HG02759 (cell line): ENCODE measurements around the gene CD47.

Experiments
- ATAC-seq: cut with Tn5 transposase; IDR thresholded peaks from one replicate; pipeline ENCODE4 v1.9.1; 2021; ENCODE audit warnings: mild to moderate bottlenecking, moderate library complexity; ENCODE audit not compliant: unreplicated experiment

Gene CD47

DNA sequence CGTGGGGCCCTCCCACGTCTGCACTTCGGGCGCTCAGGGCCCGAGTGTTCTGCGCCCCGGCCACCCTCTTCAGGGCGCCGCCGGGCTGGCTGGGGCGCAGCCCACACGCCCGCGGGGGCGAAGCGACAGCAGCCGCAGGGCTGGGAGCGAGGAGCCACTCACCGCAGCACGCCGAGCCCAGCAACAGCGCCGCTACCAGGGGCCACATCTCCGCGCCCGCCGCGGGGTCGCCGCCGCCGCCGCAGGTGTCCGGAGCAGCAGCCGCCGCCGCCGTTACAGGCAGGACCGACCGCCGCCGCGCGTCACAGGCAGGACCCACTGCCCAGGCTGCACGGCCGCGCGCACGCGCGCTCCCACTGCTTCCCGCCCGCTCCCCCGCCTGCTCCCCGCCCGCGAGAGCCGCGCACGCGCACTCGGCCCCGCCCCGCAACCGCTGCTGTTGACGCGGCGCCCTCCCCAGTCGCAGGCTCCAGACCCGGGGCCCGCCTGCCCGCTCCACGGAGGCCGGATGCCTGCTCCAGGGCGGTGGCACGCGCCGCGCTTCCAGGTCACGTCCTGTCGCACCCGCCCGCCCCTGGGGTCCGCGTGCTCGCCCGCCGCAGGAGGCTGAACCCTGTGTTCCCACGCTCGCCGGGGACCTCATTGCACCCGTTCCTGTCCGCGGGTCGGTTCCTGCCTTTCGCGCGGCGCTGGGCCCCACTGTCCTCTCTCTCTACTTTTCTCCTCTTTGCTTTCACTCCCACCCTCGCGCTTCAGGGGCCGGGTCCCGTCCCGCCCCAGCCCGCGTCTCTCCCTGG lies at the start of gene CD47:
CD47 (minus strand) TSS at position 331 of the 797 bp plus-strand sequence; CDS start at position 208, 123 bp downstream.
- peak; percentile 73 for ATAC-seq

DNA sequence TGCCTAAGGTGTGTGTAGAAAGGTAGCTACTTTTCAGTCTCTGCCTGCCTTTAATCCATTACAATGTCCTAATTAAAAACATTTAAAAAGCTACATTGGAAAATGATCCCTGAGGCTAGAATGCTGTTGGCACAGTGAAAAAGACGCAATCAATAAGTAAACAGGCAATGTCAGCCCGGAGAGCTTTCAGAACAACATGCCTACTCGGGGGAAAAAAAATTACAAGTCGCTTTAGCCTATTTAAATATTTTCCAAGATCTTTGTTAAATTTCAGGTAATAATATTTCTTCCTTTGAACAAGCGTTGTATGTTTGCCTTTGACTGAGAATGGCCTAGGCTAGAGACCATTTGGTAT lies 46.6 kb upstream of the CD47 start:
- no peak for ATAC-seq

DNA sequence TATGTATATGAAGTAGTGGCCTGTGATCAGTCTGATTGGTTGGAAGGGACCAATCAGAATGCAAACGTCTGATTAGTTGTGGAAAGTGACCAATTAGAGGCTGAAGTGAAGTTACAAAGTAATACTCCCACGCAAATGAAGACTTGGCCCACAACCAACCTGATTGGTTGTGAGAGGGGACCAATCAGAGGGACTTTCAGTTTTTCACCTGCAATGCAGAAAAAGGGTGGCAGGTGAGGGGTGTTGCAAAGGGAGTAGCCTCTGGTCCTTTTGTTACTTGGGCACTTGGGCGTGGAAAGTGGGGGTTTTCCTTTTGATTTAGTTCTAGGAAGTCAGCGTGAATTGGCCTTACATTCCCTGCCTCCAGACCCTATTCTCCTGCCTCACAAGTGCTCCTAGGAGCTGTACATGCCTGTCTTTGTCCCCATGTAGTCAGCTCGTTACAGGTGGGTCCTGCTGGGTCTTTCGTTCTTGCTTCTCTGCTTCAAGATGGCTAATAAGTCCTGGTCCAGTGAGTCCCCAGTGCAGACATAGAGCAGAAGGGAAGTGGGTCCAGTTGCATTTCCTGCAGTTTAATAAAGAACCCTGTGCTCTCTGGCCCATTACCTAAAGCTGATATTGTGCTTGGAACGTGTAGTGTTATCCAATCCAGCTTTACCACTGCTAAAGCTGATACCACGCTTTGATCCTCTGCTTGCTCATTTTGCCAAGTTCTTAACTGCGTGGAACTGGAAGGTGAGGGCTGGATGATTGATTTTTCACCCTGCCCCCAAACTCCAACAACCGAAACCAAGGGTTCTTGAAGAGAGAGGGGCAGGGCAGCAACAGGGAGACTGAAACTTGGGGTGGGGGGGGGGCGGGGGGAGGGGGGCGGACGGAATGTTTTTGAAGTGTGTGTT lies 46.0 kb upstream of the CD47 start:
- no peak for ATAC-seq

DNA sequence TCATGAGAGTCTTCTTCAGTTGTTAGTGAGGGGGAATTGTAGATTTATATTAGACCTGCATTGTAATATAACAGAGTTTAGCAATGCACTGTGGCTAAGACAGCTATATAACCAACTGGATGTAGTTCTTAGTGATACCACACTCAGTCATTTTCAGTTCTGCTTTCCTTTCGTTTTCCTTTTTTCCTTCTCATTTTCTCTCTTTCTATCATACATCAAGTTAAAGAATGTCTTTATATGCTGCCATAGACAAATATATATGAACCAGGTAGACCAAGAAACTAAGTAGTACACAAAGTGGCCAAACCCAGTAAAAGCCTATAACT lies 43.7 kb upstream of the CD47 start:
- ATAC-seq: peak; percentile 48

DNA sequence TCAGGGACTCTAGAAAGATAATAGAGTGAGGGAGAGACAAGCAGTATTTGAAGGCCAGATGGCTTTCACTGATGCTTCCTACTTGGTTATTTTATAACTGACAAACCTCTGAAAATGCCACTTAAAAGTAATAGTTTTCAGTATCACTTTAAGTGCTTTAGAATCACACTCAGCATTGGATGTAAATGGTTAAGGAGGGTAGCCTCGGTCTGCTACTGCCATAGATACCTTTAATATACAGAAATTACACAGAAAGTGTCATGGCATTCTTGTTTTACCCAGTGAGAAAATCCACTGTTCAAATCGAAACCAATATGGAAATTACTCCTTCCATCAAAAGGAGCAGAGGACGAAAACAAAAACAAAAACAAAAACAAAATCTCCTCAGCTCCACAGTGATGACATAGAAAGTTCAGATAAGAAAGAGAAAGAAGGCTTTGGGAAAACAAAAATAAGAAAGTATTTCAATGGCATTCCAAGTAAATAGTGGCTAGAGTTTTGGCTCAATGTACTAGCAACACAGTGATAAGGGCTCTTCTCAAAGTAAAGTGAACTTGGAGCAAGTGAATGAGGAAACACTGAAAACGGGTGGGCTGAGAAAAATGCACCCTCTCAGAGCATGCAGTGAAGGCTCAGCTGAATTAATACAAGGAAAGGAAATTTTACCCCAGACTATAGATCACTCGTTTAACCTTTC lies 43.2 kb upstream of the CD47 start:
- peak; percentile 37 for ATAC-seq

DNA sequence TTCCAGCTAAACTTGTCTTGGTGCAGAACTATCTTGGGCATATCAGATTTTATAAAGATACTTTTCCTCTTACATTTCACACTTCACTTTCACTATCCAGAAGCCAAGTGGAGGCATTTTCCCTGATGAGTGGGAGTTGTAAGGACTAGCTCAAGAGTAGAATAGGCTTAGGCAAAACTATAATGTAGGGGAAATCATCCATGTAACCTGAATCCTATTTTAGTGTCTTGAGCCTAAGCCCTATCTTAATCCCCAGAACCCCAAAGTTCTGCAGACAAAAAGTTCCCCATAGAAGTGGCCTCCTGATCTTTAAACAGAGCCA lies 42.2 kb upstream of the CD47 start:
- ATAC-seq: no peak

DNA sequence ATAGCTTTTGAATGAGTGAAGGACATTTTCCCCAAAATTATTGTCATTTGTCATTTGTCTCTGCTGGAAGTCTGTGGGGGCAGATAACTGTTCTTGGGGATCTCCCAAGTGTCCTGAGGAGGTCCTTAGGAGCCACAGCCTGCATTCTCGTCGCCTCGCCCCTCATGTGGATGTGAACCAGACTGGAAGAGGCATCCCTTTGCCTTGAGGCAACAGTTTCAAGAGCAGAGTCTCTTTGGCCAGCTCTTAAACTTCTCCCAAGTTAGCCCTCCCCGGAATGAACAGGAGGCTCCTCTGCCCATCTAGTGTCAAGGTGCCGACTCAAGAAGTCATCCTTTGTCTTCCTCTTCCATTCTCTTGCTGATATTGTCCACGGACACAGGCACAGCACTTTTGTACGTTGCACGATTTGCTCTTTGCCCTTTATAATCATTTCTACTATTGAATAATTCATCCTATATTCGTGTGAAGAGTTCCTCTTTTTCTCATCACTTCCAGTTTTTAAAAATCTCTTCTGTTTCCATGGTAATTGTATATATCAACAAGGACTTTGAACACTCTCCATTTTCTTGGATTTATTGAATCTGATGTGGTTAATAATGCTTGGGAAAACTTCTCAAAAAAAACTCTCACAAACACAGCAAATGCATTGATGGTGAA lies 40.8 kb upstream of the CD47 start:
- ATAC-seq: no peak

DNA sequence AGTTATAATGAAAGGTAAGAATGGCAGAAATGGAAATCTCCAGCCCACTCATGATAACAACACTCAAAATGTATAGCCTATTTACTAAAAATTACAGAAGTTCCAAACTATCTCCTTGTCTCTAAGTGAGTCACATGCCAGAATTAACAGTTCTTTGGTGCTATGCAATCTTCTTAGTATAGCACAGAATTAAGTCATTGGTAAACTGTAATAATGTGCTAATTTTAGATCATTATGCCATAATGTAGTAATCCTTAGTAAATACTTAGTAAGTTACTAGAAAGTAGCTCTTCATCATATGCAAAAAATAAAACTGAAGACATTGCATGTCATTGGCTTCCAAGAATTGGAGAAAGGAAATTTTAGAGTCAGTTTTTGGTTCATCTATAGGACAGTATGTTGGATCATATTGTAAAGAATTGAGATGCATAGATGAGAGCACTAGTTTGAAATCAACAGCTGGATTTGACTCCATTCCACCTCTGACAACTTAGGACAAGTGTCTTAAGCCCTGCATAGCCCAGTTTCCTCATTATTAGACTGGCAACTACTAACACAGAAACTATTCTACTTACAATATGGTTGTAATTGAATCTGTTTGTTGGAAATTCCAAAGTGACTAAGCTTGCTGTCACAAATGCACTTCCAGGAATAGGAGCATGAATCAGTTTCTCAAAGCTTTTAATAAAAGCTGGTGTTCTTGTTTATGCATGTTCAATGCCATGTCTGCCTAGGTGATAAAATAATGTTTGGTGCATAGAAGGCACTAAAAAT lies 40.1 kb upstream of the CD47 start:
- no peak for ATAC-seq

DNA sequence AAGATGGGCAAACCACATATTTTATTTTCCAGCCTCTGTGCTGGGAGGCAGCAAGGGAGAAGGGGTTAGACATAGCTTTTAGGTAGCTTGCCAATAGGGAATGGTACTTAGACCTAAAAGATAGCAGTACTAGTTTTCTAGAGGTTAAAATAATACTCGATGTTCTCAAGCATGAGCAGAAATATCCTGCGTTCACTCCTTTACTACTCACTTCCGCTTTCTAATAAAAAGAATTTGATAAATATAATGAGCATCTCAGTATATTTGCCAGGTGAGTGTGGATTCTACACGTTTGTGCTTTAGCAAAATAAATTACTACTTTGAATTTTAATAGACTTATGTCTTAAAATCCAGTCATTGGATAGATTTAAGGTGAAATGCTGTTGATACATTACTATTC lies 39.4 kb upstream of the CD47 start:
- no peak for ATAC-seq

DNA sequence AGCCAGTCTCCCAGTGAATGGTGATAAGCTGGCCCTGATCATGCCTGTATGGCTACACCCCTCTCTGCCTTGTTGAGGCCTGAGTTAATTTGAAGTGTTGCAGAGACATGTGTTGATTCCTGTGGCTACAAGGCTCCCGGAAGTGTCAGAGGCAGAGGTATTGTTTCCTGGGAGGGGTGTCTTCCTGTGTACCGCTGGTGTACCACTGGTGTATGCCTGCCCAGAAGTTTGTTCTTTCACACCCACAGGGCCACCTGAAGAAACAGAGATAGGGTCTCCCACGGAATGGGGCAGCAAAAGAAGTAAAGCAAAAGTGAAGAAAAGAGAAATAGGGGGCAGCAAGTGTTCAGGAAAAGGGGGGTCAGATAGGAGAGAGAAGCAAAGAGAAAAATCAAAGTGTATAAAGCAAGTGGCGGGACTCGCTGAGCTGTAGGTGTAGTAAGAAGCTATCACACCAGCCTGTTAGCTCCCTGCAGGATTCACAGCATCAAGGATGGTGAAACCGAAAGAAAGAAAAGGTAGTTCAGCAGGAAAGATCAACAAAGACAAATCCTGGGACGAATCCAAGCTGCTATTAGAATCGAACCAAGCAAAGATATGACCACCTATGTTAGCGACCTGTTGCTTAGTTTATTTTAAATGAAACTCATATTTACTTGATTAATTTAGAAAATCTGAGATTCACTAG lies 36.6 kb upstream of the CD47 start:
- no peak for ATAC-seq

DNA sequence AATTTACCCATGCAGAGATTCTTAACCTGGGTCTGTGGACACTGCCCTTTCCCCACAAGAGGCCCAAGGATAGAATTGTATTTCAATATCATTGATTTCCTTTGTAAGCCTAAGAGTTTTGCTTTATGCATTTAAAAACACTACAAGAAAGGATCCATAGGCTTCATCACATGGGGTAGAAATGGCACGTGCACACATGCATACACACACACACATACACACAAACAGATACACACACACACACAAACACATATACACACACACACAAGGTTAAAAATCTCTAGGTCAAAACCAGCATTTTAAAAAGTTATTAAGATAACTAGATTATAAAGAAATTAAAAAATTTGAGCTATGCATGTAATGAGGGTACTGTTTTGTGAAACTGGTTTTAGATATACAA lies 35.5 kb upstream of the CD47 start:
- ATAC-seq: no peak

DNA sequence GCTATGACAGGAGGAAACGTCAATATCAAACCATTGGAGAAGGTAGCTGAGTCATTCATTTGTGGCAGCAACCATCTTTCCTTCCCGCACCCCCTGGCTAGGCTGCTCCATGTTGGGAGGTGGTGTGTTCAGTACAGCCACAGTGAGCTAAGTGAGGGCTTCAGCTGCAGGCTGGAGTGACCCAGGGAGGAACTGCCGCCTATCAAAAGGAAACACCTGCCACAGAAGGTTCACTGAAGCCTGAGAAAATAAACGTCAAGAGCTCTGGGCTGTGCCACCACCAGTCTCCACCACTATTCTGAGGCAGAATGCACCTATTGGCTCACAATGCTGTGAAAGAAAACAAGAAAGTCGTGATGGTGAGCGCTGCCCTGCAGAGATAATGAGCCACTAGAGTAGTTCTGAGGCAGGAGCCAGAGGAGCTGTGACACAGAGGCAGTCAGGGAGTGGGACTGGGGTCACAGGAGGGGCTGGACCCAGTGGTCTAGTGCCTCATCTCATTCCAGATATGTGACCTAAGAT lies 34.8 kb upstream of the CD47 start:
- ATAC-seq: peak; percentile 55

DNA sequence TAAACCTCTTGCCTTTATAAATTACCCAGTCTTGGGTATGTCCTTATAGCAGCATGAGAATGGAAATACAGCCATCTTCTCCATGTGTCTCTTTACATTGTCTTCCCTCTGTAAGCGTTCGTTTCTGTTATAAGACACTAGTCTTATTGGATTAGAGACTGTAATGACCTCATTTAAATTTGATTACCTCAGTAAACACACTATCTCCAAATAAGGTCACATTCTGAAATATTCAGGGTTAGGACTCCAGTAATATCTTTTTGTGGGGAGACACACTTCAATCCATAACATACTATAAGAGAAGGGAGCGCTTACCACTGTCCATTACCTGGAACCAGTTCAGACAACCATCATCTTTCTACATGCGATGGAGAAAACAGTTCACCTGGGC lies 34.3 kb upstream of the CD47 start:
- ATAC-seq: no peak

DNA sequence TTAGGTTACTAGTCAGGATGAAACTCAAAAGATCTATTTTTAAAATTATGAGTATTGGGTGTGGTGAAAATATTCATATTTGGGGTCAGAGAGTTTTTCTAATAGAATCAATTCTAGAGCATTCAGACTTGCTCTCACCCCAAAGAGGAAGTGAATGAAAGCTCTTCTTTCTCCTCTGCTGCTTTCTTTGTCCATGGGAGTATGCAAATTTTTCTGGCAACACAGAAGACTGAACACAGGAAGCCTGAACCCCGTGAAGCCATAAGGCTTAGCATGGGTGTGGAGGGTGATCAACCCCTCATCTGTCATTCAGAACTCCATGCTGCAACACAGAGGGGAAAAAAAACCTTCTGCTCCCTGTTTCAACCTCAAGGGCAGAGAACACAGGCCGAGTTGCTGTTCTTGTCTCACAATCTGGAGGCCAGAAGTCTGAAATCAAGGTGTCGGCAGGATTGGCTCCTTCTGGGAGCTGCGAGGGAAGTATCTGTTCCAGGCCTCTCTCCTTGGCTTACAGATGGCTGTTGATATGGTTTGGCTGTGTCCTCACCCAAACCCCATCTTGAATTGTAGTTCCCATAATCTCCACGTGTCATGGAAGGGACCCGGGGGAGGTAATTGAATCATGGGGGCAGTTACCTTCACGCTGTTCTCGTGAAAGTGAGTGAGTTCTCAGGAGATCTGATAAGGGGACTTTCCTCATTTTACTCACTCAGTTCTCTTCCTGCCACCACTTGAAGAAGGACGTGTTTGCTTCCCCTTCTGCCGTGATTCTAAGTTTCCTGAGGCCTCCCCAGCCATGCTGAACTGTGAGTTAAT lies 33.7 kb upstream of the CD47 start:
- peak; percentile 84 for ATAC-seq

DNA sequence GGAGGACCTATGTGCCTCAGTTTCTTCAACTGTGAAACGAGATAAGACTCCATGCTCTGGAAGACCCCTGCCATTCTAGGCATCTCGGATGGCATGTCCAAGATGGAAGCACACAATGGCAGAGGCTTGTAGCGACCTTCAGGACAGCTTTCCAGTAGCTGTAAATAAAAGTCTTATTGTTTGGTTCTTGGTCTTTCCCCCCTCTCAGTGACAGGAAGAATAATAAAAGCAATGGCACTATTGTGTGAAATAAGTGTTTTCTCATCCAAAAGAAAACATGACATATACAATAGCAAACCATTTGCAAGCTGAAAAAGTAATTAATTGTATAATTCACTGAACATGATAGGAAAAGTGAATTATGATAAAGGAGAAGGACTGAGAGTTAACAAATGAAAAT lies 32.5 kb upstream of the CD47 start:
- no peak for ATAC-seq

DNA sequence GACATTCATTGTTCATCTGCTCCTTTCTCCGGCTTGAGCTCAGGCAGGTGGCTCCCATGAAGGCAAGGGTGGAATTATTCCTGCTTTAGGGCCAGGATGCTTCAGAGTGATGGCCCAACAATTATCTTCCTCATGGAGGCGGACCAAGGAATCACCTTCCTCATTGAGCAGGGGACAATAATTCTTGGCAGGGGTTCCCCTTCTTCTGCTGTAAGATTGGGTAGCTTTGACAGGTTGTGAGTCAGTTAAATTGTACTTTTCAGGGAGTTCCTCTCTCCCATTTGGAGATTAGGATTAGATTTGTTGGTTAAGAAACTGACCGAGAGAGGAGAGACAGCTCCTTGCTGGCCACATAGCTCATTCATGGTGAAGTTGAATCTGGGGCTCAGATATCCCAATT lies 31.4 kb upstream of the CD47 start:
- ATAC-seq: no peak

DNA sequence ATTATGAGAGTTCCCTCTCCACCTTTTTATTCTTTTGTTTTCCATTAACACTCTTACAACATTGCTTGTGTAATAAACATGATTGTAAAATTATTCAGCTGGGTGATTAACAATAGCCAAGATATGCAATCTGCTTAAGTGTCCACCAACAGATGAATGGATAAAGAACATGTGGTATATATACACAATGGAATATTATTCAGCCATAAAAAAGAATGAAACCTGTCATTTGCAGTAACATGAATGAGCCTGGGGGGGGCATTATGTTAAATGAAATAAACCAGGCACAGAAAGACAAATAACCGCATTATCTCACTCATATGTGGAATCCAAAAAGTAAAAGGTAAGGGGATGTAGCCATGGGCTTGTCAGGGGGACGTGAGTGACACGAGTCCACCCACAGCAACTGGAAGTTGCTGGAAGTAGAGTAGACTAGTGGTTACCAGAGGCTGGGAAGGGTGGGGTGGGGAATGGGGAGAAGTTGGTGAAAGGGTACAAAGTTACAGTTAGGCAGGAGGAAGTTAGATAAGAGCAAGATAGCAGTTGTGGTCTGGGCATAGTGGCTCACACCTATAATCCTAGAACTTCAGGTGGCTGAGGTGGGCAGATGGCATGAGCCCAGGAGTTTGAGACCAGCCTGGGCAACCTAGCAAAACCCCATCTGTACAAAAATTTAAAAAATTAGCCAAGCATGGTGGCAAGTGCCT lies 28.7 kb upstream of the CD47 start:
- ATAC-seq: no peak

DNA sequence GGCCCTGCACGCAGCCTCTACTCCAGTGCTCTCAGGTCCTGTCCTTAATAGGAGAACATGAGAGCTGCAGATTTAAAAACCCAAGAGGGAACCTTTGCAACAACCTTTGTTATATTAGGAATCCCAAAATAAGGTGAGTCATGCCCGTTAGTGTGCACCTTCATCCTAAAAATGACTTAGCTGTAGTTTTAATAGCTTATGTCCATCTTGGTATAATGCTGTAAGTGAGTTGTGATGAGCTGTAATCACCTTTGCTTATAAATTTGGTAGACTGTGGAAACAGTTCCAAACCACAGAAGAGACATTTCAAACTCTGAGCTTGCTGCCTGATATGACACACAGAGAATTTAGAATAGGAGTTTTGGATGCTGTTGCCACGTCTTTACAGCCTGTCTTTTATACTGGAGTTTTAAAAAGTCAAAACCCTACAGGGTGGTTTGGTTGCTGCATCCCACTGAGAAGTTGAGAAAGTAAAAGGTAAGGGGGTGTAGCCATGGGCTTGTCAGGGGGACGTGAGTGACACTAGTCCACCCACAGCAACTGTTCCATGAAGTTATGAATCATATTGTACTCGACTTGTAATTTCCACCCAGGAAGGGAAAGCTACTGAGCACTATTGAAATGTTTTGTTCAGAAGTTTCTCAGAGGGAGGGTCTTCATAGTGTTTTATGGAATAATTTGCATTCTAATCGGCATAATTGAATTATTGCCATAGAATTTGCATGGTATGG lies 27.4 kb upstream of the CD47 start:
- ATAC-seq: no peak
